ENCODE results near the gene ZSWIM8.
"Not testable (repeated sequence)": the region's sequence is repeated elsewhere in the genome, so short reads cannot be mapped to it uniquely, and the experiment has no call there.

The ZSWIM8 gene

DNA sequence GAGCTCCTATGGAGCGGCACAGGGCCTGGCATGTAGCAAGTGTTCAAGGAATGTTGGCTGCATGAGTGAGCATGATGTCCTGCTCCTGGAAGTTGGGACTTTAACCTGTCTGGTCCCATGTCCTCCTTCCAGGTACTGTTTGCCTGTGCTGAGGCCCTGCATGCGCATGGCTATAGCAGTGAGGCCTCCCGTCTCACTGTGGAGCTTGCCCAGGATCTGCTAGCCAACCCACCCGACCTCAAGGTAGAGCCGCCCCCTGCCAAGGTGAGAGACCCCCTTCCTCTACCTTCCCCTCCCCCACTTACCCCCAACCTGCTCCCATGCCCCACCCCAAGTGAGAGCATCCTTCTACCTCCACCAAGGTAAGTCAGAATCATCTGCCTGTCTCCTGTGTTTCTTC lies 8.1 kb downstream of the ZSWIM8 start:
- H3K27me3 ChIP-seq (ENCODE audit: insufficient read depth, poor library complexity, severe bottlenecking), result no peaks in the 10 kb centered on the region
- no peak for ATAC-seq (ENCODE audit: low read depth)
- no peaks in the 10 kb centered on the region for H3K4me1 ChIP-seq (ENCODE audit: insufficient read depth, poor library complexity, severe bottlenecking)
- H3K27ac ChIP-seq (ENCODE audit: poor library complexity, severe bottlenecking), result no peak overlapping the region
- TF ChIP-seq, protein P1, sequence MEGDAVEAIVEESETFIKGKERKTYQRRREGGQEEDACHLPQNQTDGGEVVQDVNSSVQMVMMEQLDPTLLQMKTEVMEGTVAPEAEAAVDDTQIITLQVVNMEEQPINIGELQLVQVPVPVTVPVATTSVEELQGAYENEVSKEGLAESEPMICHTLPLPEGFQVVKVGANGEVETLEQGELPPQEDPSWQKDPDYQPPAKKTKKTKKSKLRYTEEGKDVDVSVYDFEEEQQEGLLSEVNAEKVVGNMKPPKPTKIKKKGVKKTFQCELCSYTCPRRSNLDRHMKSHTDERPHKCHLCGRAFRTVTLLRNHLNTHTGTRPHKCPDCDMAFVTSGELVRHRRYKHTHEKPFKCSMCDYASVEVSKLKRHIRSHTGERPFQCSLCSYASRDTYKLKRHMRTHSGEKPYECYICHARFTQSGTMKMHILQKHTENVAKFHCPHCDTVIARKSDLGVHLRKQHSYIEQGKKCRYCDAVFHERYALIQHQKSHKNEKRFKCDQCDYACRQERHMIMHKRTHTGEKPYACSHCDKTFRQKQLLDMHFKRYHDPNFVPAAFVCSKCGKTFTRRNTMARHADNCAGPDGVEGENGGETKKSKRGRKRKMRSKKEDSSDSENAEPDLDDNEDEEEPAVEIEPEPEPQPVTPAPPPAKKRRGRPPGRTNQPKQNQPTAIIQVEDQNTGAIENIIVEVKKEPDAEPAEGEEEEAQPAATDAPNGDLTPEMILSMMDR (IDR thresholded peaks at IDR 0.05; ENCODE audit: poor library complexity, severe bottlenecking), result no peak
- DNase-seq (ENCODE audit: low spot score), result no peak
- no peaks in the 10 kb centered on the region for H3K9me3 ChIP-seq (ENCODE audit: severe bottlenecking)
- peaks cover 60% of the 10 kb centered on the region for H3K36me3 ChIP-seq (ENCODE audit: low read depth)
- H3K4me3 ChIP-seq (ENCODE audit: severe bottlenecking), result no peak overlapping the region

DNA sequence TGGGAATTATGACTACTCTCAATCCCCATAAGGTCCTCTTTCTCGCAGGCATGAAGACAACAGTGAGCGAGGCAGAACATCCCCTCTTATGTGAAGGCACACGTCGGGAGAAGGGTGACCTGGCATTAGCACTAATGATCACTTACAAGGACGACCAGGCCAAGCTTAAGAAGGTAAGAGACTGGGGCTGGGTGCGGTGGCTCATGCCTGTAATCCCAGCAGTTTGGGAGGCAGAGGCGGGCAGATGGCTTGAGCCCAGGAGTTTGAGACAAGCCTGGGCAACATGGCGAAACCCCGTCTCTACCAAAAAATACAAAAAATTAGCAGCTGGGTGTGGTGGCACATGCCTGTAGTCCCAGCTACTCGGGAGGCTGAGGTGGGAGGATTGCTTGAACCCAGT lies 10.1 kb downstream of the ZSWIM8 start:
- not testable (repeated sequence) for H3K9me3 ChIP-seq (ENCODE audit: severe bottlenecking); DNase-seq (ENCODE audit: low spot score); H3K4me1 ChIP-seq (ENCODE audit: insufficient read depth, poor library complexity, severe bottlenecking); H3K27ac ChIP-seq (ENCODE audit: poor library complexity, severe bottlenecking); H3K27me3 ChIP-seq (ENCODE audit: insufficient read depth, poor library complexity, severe bottlenecking); H3K4me3 ChIP-seq (ENCODE audit: severe bottlenecking); ATAC-seq (ENCODE audit: low read depth)
- H3K36me3 ChIP-seq (ENCODE audit: low read depth), result peaks cover 64% of the 10 kb centered on the region

DNA sequence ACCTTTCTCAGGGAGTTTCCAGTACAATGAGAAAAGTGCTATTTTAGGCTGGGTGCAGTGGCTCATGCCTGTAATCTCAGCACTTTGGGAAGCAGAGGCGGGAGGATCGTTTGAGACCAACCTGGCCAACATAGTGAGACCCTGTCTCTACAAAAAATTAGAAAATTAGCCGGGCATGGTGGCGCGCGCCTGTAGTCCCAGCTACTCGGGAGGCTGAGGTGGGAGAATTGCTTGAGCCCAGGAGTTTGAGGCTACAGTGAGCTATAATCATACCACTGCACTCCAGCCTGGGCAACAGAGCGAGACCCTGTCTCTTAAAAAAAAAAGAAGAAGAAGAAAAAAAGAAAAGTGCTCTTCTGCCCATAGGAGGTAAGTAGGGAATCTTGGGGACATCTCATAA lies 10.6 kb downstream of the ZSWIM8 start:
- not testable (repeated sequence) for H3K9me3 ChIP-seq (ENCODE audit: severe bottlenecking); H3K4me3 ChIP-seq (ENCODE audit: severe bottlenecking); H3K27ac ChIP-seq (ENCODE audit: poor library complexity, severe bottlenecking); H3K27me3 ChIP-seq (ENCODE audit: insufficient read depth, poor library complexity, severe bottlenecking); ATAC-seq (ENCODE audit: low read depth); H3K4me1 ChIP-seq (ENCODE audit: insufficient read depth, poor library complexity, severe bottlenecking); DNase-seq (ENCODE audit: low spot score)
- peaks cover 60% of the 10 kb centered on the region for H3K36me3 ChIP-seq (ENCODE audit: low read depth)

DNA sequence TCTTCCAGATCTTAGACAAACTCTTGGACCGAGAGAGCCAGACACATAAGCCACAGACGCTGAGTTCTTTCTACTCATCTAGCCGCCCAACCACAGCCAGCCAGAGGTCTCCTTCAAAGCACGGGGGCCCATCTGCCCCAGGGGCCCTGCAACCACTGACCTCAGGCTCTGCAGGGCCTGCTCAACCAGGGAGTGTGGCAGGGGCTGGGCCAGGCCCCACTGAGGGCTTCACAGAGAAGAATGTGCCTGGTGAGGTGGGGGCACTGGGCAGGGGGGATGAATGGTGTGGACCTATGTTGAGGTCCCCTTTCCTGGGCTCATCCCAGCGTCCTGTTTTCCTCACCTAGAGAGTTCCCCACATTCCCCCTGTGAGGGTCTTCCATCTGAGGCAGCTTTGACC lies 11.4 kb downstream of the ZSWIM8 start:
- Histone ChIP-seq H3K4me3 (ENCODE audit: severe bottlenecking) (no peak overlapping the region), H3K27me3 (ENCODE audit: insufficient read depth, poor library complexity, severe bottlenecking) (no peaks in the 10 kb centered on the region), H3K4me1 (ENCODE audit: insufficient read depth, poor library complexity, severe bottlenecking) (no peaks in the 10 kb centered on the region), H3K9me3 (ENCODE audit: severe bottlenecking) (no peaks in the 10 kb centered on the region), H3K27ac (ENCODE audit: poor library complexity, severe bottlenecking) (no peak overlapping the region), H3K36me3 (ENCODE audit: low read depth) (peaks cover 60% of the 10 kb centered on the region)
- ATAC-seq (ENCODE audit: low read depth) (no peak), DNase-seq (ENCODE audit: low spot score) (no peak)
- TF ChIP-seq, protein P1 (IDR thresholded peaks at IDR 0.05; ENCODE audit: poor library complexity, severe bottlenecking), result no peak

DNA sequence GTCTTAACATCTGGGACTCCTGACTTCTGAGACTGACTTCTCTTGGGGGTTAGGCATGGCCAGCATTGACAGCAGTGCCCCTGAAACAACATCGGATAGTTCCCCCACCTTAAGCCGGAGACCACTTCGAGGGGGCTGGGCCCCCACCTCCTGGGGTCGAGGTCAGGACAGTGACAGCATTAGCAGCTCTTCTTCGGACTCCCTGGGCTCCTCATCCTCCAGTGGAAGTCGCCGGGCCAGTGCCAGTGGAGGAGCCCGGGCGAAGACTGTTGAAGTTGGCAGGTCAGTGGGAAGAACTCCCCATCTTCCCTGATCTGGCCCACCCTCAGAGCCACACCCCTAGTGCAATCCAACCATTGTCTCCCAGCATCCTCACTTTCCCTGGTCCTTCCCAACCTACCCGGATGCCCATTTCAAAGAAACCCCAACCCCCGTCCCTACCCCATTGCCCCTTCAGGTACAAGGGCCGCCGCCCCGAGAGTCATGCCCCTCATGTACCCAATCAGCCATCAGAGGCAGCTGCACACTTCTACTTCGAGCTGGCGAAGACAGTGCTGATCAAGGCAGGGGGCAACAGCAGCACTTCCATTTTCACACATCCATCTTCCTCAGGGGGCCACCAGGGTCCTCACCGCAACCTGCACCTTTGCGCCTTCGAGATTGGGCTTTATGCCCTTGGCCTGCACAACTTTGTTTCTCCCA lies 12.1 kb downstream of the ZSWIM8 start:
- Histone ChIP-seq H3K9me3 (ENCODE audit: severe bottlenecking) (no peaks in the 10 kb centered on the region), H3K4me1 (ENCODE audit: insufficient read depth, poor library complexity, severe bottlenecking) (no peaks in the 10 kb centered on the region), H3K36me3 (ENCODE audit: low read depth) (peaks cover 64% of the 10 kb centered on the region), H3K4me3 (ENCODE audit: severe bottlenecking) (no peak overlapping the region), H3K27ac (ENCODE audit: poor library complexity, severe bottlenecking) (no peak overlapping the region), H3K27me3 (ENCODE audit: insufficient read depth, poor library complexity, severe bottlenecking) (no peaks in the 10 kb centered on the region)
- DNase-seq (ENCODE audit: low spot score) (no peak), ATAC-seq (ENCODE audit: low read depth) (no peak)
- TF ChIP-seq, protein P1 (IDR thresholded peaks at IDR 0.05; ENCODE audit: poor library complexity, severe bottlenecking), result no peak

DNA sequence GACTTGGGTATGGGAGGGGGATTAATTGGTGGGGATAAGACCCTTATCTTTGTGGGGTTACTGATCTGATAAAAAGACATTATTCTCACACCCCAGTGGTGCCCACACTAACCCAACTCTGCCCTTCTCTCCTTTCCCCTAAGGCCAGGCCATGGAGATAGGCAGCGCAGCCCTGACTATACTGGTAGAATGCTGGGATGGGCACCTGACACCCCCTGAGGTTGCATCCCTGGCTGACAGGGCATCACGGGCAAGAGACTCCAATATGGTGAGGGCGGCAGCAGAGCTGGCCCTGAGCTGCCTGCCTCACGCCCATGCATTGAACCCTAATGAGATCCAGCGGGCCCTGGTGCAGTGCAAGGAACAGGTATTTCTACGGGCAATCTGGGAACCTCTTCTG lies 12.7 kb downstream of the ZSWIM8 start:
- H3K27me3 ChIP-seq (ENCODE audit: insufficient read depth, poor library complexity, severe bottlenecking), result no peaks in the 10 kb centered on the region
- H3K27ac ChIP-seq (ENCODE audit: poor library complexity, severe bottlenecking), result no peak overlapping the region
- H3K4me1 ChIP-seq (ENCODE audit: insufficient read depth, poor library complexity, severe bottlenecking), result no peaks in the 10 kb centered on the region
- DNase-seq (ENCODE audit: low spot score) (no peak), ATAC-seq (ENCODE audit: low read depth) (no peak)
- H3K36me3 ChIP-seq (ENCODE audit: low read depth), result peaks cover 68% of the 10 kb centered on the region
- H3K4me3 ChIP-seq (ENCODE audit: severe bottlenecking), result no peak overlapping the region
- TF ChIP-seq, protein P1 (IDR thresholded peaks at IDR 0.05; ENCODE audit: poor library complexity, severe bottlenecking), result no peak
- H3K9me3 ChIP-seq (ENCODE audit: severe bottlenecking), result no peaks in the 10 kb centered on the region
